ENCODE data around the gene LRFN5. TPM values are rescaled to one million over a fixed set of nuclear protein-coding genes. Genes with fewer than 3 reads are reported as not detected.
"Not testable (repeated sequence)": the region's sequence is repeated elsewhere in the genome, so short reads cannot be mapped to it uniquely, and the experiment has no call there.

The LRFN5 gene
- total RNA-seq, 2 donors from 2014 or later, result 0.37 TPM

GRCh38 chr14:41699486-41699885 lies 92.8 kb downstream of the LRFN5 start:
- Histone ChIP-seq H3K4me1 (no peaks in the 10 kb centered on the region), H3K27ac (no peak overlapping the region), H3K36me3 (no peaks in the 10 kb centered on the region), H3K4me3 (no peak overlapping the region), H3K9ac (ENCODE audit: low read depth in 2 of 2, low read length in 2 of 2) (no peak overlapping the region), H3K27me3 (no peaks in the 10 kb centered on the region), H3K9me3 (no peaks in the 10 kb centered on the region)
- DNase-seq, result no peak
- TF ChIP-seq, protein P1, sequence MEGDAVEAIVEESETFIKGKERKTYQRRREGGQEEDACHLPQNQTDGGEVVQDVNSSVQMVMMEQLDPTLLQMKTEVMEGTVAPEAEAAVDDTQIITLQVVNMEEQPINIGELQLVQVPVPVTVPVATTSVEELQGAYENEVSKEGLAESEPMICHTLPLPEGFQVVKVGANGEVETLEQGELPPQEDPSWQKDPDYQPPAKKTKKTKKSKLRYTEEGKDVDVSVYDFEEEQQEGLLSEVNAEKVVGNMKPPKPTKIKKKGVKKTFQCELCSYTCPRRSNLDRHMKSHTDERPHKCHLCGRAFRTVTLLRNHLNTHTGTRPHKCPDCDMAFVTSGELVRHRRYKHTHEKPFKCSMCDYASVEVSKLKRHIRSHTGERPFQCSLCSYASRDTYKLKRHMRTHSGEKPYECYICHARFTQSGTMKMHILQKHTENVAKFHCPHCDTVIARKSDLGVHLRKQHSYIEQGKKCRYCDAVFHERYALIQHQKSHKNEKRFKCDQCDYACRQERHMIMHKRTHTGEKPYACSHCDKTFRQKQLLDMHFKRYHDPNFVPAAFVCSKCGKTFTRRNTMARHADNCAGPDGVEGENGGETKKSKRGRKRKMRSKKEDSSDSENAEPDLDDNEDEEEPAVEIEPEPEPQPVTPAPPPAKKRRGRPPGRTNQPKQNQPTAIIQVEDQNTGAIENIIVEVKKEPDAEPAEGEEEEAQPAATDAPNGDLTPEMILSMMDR (IDR thresholded peaks at IDR 0.05), result no peak
- intact Hi-C loops (cut with DNase I), result no loop called here

DNA sequence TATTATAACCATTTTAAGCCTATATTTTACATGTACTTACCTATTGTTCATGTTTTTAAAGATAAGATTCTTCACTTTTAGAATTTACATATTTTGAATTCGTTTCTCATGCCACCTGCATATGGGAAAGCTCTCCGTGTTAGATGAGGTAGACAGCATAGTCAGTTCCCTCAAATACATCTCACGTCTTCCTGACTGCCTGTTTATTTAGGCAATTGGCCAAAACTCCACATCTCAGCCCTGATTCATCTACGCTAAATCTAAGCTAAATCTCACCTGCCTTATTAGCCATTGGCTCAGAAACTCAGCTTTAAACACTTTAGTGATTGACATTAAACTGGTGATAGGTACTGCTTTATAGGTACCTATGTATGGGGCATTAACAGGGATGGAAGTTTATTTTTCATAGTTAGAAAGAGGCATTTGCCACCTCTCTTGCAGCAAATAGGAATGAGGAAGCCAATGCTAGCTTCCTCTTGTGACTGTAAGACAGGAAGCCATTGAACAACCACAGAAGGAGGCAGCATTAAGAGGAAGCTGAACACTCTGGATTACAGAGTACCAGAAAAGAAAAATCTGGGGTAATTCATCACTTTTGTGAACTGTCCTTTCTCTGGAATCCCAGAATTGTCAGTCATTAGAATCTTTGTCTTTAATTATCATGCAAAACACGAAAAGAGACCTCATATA lies 111.9 kb downstream of the LRFN5 start:
- Histone ChIP-seq H3K9ac (ENCODE audit: low read depth in 2 of 2, low read length in 2 of 2) (no peak overlapping the region), H3K4me1 (no peaks in the 10 kb centered on the region), H3K9me3 (no peaks in the 10 kb centered on the region), H3K4me3 (no peak overlapping the region), H3K27me3 (no peaks in the 10 kb centered on the region), H3K27ac (no peak overlapping the region), H3K36me3 (no peaks in the 10 kb centered on the region)
- intact Hi-C loops (cut with DNase I), result no loop called here
- DNase-seq, result no peak
- TF ChIP-seq, protein P1 (IDR thresholded peaks at IDR 0.05), result no peak

- DNase-seq, result no peak
- Histone ChIP-seq H3K4me3 (no peak overlapping the region), H3K27me3 (no peaks in the 10 kb centered on the region), H3K9ac (ENCODE audit: low read depth in 2 of 2, low read length in 2 of 2) (no peak overlapping the region), H3K27ac (no peak overlapping the region), H3K4me1 (no peaks in the 10 kb centered on the region), H3K9me3 (no peaks in the 10 kb centered on the region), H3K36me3 (no peaks in the 10 kb centered on the region)
- TF ChIP-seq, protein P1 (IDR thresholded peaks at IDR 0.05), result no peak
- intact Hi-C loops (cut with DNase I), result no loop called here
Observed at GRCh38 chr14:41739203-41739602, 132.5 kb downstream of the LRFN5 start.

DNA sequence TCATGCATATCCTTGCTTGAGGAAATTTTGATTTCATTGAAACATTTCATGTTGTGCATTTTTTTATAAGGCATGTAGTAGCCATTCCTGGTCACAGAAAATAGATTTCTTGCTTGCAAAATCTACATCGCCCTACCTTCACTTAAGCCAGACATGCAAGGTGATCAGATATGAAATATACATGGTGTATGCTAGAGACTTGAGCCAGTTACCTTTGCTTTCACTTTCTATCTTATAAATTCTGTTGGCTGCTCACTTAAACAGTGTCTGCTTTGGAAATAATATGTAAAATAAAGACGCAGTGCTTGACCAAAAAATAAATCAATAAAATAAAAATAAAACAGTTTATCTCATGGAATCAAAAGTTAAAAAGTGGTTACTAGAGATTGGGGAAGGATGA lies 136.5 kb downstream of the LRFN5 start:
- no peaks in the 10 kb centered on the region for H3K9me3 ChIP-seq
- H3K4me3 ChIP-seq, result no peak overlapping the region
- no peak for DNase-seq
- H3K27ac ChIP-seq, result no peak overlapping the region
- TF ChIP-seq, protein P1 (IDR thresholded peaks at IDR 0.05), result no peak
- H3K4me1 ChIP-seq, result no peaks in the 10 kb centered on the region
- H3K36me3 ChIP-seq, result no peaks in the 10 kb centered on the region
- intact Hi-C loops (cut with DNase I), result no loop called here
- no peaks in the 10 kb centered on the region for H3K27me3 ChIP-seq
- no peak overlapping the region for H3K9ac ChIP-seq (ENCODE audit: low read depth in 2 of 2, low read length in 2 of 2)

- intact Hi-C loops (cut with DNase I), result no loop called here
- TF ChIP-seq, protein P1 (IDR thresholded peaks at IDR 0.05), result no peak
- H3K4me3 ChIP-seq, result no peak overlapping the region
- no peak overlapping the region for H3K27ac ChIP-seq
- H3K4me1 ChIP-seq, result no peaks in the 10 kb centered on the region
- H3K27me3 ChIP-seq, result no peaks in the 10 kb centered on the region
- H3K9me3 ChIP-seq, result no peaks in the 10 kb centered on the region
- DNase-seq, result no peak
- no peak overlapping the region for H3K9ac ChIP-seq (ENCODE audit: low read depth in 2 of 2, low read length in 2 of 2)
- H3K36me3 ChIP-seq, result no peaks in the 10 kb centered on the region
Observed at GRCh38 chr14:41749429-41749828, 142.8 kb downstream of the LRFN5 start.

GRCh38 chr14:41750575-41750974 lies 143.9 kb downstream of the LRFN5 start:
- H3K9ac ChIP-seq (ENCODE audit: low read depth in 2 of 2, low read length in 2 of 2); intact Hi-C loops (cut with DNase I); H3K36me3 ChIP-seq; H3K27ac ChIP-seq; DNase-seq; H3K27me3 ChIP-seq; H3K4me1 ChIP-seq; H3K9me3 ChIP-seq; H3K4me3 ChIP-seq: not testable (repeated sequence)
